HG02642 (cell line): ENCODE measurements around the gene EIF2B4.

ENCODE experiments used
- ATAC-seq: cut with Tn5 transposase; IDR thresholded peaks from one replicate; pipeline ENCODE4 v1.9.1; 2021; ENCODE audit warnings: mild to moderate bottlenecking; ENCODE audit not compliant: unreplicated experiment, poor library complexity

The EIF2B4 gene

GRCh38 chr2:27370026-27370815, at the start of gene EIF2B4, which contains the start of gene SNX17:
Gene EIF2B4, minus strand, starts transcription at chr2:27370338. Its CDS starts 24 bp downstream, at chr2:27370314.
Gene SNX17, plus strand, starts transcription at chr2:27370616. Its CDS starts 128 bp downstream, at chr2:27370744.
- ATAC-seq, result peak; percentile 92

DNA sequence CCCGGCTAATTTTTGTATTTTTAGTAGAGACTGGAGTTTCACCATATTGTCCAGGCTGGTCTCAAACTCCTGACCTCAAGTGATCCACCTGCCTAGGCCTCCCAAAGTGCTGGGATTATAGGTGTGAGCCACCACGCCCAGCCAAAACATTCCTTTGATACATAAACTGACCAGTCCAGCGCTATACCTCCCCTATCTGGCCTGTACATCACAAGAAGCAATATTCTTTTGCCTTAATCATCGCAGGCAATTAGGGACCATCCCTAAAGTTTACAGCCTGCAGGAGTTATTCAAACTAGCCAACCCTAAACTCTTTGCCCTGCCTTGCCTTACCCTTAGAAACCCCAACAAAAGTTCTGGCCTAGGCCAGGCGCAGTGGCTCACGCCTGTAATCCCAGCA, 46.0 kb upstream of the EIF2B4 start:
- ATAC-seq, result no peak

DNA sequence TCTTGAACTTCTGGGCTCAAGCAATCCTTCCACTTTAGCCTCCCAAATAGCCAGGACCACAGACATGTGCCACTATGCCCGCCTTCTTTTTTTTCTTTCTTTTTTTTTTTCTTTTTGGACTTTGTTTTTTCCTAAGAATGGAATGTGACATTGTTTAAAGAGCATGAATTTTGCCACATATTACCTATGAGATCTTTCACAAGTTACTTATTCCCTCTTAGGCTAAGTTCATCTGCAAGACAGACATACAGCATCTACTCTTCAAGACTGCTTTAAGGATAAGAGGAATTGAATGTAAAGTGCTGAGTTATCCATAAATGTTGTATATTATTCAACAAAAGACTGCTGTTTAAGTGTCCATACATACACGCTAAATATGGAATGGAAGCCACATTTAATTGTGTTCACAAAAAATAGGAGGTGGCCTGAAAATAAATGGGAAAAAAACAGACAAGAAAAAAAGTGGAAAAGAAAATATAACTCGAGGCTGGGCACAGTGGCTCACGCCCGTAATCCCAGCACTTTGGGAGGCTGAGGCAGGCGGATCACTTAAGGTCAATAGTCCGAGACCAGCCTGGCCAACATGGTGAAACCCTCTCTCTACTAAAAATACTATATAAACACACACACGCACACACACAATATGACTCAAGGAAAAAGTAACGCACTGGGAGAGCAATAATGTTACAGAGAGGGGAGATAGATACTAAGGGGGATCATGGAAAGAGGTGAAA, 42.4 kb upstream of the EIF2B4 start:
- ATAC-seq, result no peak

- ATAC-seq, result peak; percentile 96
Observed at GRCh38 chr2:27409321-27410073, 39.4 kb upstream of the EIF2B4 start, which contains the start of gene PPM1G. Gene PPM1G, minus strand, starts transcription at chr2:27409591. Its CDS starts 169 bp downstream, at chr2:27409422.

- peak; percentile 24 for ATAC-seq
Observed at GRCh38 chr2:27408601-27409320, 38.6 kb upstream of the EIF2B4 start.

DNA sequence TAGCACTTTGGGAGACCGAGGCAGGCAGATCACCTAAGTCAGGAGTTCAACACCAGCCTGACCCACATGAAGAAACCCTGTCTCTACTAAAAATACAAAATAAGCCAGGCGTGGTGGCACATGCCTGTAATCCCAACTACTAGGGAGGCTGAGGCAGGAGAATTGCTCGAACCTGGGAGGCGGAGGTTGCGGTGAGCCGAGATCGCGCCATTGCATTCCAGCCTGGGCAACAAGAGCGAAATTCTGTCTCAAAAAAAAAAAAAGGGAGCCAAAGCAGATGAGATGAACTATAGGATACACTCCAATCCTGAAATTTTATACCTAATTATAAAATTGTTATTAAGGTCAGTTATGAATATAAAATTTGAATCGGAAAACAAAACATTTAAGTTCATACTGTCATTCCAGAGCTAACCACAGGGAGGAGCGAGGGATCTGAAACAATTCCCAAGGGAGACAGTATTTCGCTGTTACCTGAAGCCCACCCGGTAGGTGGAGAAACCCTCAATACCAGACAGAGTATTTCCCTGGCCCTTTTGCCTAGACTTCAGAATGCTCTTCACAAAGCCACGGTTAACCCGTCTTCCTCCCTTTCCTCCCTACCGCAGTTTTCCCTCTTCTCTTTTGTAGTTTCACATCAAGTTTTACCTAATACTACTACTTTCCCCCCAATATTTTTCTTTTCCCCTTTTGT, 37.8 kb upstream of the EIF2B4 start:
- ATAC-seq, result no peak

GRCh38 chr2:27400348-27401135, 30.4 kb upstream of the EIF2B4 start:
- ATAC-seq, result no peak

GRCh38 chr2:27398962-27399361, 28.8 kb upstream of the EIF2B4 start:
- no peak for ATAC-seq

DNA sequence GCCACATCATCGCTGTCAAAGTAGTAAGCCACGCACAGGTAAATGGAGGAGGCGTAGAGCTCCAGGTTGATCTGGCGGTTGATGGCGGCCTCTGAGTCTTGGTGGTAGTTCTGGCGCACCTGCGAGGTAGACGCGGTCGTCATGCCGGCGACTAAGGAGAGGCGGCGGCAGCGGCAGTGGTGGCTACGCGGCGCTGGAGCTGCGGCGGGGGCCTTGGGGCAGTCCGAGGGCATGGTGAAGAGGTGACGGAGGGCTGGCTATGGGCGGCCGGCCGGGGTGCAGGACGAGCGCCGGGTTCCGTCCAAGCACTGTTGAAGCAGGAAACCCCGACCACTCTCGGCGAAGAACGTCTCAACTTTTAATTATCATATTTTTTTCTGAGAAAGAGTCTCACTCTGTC, 23.1 kb upstream of the EIF2B4 start:
- no peak for ATAC-seq

- no peak for ATAC-seq
Observed at GRCh38 chr2:27390822-27391679, 20.9 kb upstream of the EIF2B4 start.

DNA sequence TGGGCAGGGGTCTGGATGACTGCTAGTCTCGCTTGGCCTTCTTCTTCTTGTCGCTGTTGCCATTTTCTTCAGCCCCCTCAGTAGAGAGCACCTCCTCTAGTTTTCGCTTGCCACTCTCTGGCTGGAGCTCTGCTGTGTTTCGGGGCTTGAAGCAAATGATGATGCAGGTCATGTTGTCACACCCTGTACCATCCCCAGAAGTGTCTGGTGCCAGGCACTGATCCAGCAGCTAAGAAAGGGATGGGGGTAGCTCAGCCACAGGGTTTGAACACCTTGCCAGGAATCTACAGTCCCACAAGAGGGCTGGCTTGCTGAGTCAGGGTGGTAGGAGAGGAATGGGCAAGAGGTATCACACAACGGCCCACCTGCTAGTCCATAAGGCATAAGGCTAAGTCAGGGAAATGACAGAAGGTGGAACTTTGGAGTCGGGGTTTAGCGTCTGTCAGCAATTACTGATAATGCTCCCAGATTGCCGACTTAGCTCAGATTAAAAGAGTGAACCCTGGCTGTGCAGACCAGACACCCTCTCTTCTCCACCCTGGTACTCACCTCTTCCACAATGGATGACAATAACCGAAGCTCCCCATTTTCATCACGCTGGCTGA, 11.5 kb upstream of the EIF2B4 start:
- no peak for ATAC-seq

DNA sequence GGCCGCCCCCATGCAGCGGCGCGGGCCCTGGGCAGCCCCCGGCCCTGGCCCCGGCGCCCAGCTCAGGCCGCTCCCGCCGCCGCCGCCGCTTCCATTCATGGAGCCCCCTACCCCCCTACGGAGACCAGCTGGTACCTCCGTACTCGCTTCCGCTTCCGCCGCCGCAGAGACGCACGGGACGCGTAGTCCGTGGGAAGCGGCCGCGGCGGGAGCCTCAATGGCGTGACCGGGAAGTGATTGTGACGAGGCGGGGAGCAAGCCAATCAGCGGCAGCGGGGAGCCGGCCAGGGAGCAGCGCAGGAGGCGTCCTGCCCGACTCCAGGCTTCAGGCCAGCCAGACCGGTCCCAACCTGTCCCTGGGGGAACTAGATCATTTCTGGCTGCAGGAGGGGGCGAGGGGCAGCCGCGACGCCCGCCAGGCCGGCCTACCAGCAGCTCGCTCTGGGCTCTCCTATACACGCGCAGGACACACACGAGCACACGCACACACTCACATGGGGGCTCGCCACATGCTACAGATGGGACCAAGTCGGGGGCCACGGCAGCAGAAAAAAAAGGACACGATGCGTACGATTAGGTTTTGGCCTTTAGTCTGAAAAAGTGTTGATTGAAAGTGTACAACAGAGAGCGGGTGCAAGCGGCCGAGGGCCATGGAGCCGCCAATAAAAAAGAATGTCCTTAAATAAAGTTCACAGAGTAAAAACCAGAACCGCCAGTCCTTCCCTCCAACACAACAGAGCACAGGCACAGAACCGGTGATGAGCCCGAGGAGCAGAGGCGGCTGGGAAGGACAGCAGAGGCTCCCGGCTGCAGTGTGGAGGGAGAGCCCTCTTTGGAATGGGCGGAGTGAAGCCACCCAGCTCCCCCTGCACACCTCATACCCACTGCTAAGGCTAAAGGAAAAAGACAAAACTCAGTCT, 10.7 kb upstream of the EIF2B4 start, which contains the start of gene ZNF513:
TSS of gene ZNF513 (minus strand) at position 109 of the 920 bp plus-strand sequence. CDS start 208 bp downstream, outside the sequence.
- ATAC-seq, result peak; percentile 87

- ATAC-seq, result no peak
Observed at GRCh38 chr2:27379836-27380625, 9.9 kb upstream of the EIF2B4 start.

DNA sequence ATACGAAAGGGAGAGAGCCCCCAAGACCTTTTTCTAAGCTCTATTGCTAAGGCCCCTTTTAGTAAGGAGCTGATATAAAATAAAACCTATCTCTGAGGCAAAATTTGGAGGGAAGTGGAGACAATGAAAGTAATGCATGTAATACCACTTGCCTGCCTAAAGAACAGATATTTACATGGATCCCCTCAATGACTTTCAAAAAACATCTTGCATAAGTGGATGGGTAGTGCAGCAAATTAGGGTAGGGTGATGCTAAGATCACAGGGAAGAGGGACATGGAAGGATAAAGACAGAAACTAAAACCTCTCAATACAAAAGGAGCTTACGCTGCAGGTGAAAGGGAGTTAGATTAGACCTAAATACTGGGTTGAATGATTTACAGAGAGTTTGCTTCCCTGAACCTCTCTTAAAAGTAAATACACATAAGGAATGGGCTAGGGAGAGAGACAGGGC, 9.3 kb upstream of the EIF2B4 start:
- ATAC-seq, result no peak

GRCh38 chr2:27378809-27379290, 8.7 kb upstream of the EIF2B4 start:
- ATAC-seq, result no peak
